Measurements from ENCODE around the gene RPL38. TPM values are rescaled to one million over a fixed set of nuclear protein-coding genes. Genes with fewer than 3 reads are reported as not detected.

RPL38 gene
- total RNA-seq, 2 experiments from 2014 or later = 2,305 to 2,531 TPM

- Mint-ChIP-seq H3K4me3 (no peak overlapping the region), H3K27ac (no peak overlapping the region), H3K9me3 (no peaks in the 10 kb centered on the region), H3K36me3 (ENCODE audit: low read depth) (no peaks in the 10 kb centered on the region), H3K27me3 (no peaks in the 10 kb centered on the region), H3K4me1 (ENCODE audit: low read depth) (no peaks in the 10 kb centered on the region)
- intact Hi-C loops (cut with DNase I, micrococcal nuclease) = no loop called here
- ATAC-seq (ENCODE audit: poor library complexity) (no peak), DNase-seq (no peak)
- ChIA-PET CTCF (no interaction called here), POLR2A (no interaction called here)
- H3K27me3 ChIP-seq (ENCODE audit: control insufficient read depth in 1 of 2, insufficient read depth in 2 of 2, low read length in 2 of 2) = no peaks in the 10 kb centered on the region
- no peak for TF ChIP-seq CTCF (IDR thresholded peaks at IDR 0.05)
- H3K4me1 ChIP-seq (ENCODE audit: insufficient read depth, low read length) = peaks cover 7% of the 10 kb centered on the region
- H3K4me3 ChIP-seq (ENCODE audit: low read length) = no peak overlapping the region
- peaks cover 24% of the 10 kb centered on the region for H3K36me3 ChIP-seq (ENCODE audit: insufficient read depth, low read length)
- no peak overlapping the region for H3K27ac ChIP-seq (ENCODE audit: low read depth in 1 of 2, low read length in 2 of 2)
- H3K9me3 ChIP-seq (ENCODE audit: control insufficient read depth in 1 of 2, insufficient read depth in 1 of 2, low read length in 2 of 2) = no peaks in the 10 kb centered on the region
Measured at GRCh38 chr17:74235911-74236371, 32.5 kb downstream of the RPL38 start.

GRCh38 chr17:74237321-74237720 is 33.8 kb downstream of the RPL38 start:
- ChIA-PET POLR2A (no interaction called here), CTCF (no interaction called here)
- H3K36me3 Mint-ChIP-seq (ENCODE audit: low read depth) = no peaks in the 10 kb centered on the region

GRCh38 chr17:74239172-74239571 is 35.7 kb downstream of the RPL38 start:
- no peaks in the 10 kb centered on the region for H3K4me1 ChIP-seq (ENCODE audit: insufficient read depth, low read length)
- ChIA-PET CTCF (no interaction called here), POLR2A (no interaction called here)
- H3K4me3 ChIP-seq (ENCODE audit: low read length) = no peak overlapping the region
- no peak for TF ChIP-seq CTCF (IDR thresholded peaks at IDR 0.05)
- H3K4me3 Mint-ChIP-seq = no peak overlapping the region
- no peaks in the 10 kb centered on the region for H3K9me3 Mint-ChIP-seq
- DNase-seq (peak in 2 of 14 experiments; percentile 56 to 68), ATAC-seq (ENCODE audit: poor library complexity) (no peak)
- no peaks in the 10 kb centered on the region for H3K27me3 Mint-ChIP-seq
- peaks cover 21% of the 10 kb centered on the region for H3K36me3 ChIP-seq (ENCODE audit: insufficient read depth, low read length)
- H3K4me1 Mint-ChIP-seq (ENCODE audit: low read depth) = no peaks in the 10 kb centered on the region
- H3K9me3 ChIP-seq (ENCODE audit: control insufficient read depth in 1 of 2, insufficient read depth in 1 of 2, low read length in 2 of 2) = no peaks in the 10 kb centered on the region
- H3K36me3 Mint-ChIP-seq (ENCODE audit: low read depth) = no peaks in the 10 kb centered on the region
- no peaks in the 10 kb centered on the region for H3K27me3 ChIP-seq (ENCODE audit: control insufficient read depth in 1 of 2, insufficient read depth in 2 of 2, low read length in 2 of 2)
- H3K27ac ChIP-seq (ENCODE audit: low read depth in 1 of 2, low read length in 2 of 2) = no peak overlapping the region
- H3K27ac Mint-ChIP-seq = no peak overlapping the region
- intact Hi-C loops (cut with DNase I, micrococcal nuclease) = no loop called here

More at GRCh38 chr17:74237321-74237720, 33.8 kb downstream of the RPL38 start:
- Histone ChIP-seq H3K27me3 (ENCODE audit: control insufficient read depth in 1 of 2, insufficient read depth in 2 of 2, low read length in 2 of 2) (no peaks in the 10 kb centered on the region), H3K4me3 (ENCODE audit: low read length) (no peak overlapping the region), H3K27ac (ENCODE audit: low read depth in 1 of 2, low read length in 2 of 2) (no peak overlapping the region), H3K36me3 (ENCODE audit: insufficient read depth, low read length) (peaks cover 16% of the 10 kb centered on the region), H3K4me1 (ENCODE audit: insufficient read depth, low read length) (peaks cover 7% of the 10 kb centered on the region), H3K9me3 (ENCODE audit: control insufficient read depth in 1 of 2, insufficient read depth in 1 of 2, low read length in 2 of 2) (no peaks in the 10 kb centered on the region)
- H3K27me3 Mint-ChIP-seq = no peaks in the 10 kb centered on the region
- ATAC-seq (ENCODE audit: poor library complexity) = no peak
- no peaks in the 10 kb centered on the region for H3K9me3 Mint-ChIP-seq
- intact Hi-C loops (cut with DNase I, micrococcal nuclease) = no loop called here
- no peak overlapping the region for H3K4me3 Mint-ChIP-seq
- no peak for DNase-seq
- no peaks in the 10 kb centered on the region for H3K4me1 Mint-ChIP-seq (ENCODE audit: low read depth)
- no peak overlapping the region for H3K27ac Mint-ChIP-seq
- no peak for TF ChIP-seq CTCF (IDR thresholded peaks at IDR 0.05)

All from CD4-positive, alpha-beta T cell (primary cell).